ENCODE measurements around the gene PPCDC.

PPCDC gene

GRCh38 chr15:75045332-75046015 lies 22.1 kb downstream of the PPCDC start:
- DNase-seq = no peak

DNA sequence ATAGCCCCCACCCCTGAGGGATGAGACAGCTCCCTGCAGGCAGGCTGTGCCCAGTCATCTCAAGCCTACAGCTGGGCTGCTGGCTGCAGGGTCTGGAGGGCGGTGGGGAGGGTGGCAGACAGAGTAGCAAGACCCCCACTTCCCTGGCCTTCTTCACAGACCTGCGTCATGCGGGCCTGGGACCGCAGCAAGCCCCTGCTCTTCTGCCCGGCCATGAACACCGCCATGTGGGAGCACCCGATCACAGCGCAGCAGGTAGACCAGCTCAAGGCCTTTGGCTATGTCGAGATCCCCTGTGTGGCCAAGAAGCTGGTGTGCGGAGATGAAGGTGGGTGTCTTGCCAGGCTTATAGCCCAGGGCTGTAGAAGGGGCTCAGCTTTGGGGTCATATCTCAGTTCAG lies 25.0 kb downstream of the PPCDC start:
- no peak for DNase-seq

- DNase-seq = no peak
These were observed 26.0 kb downstream of the PPCDC start for GRCh38 chr15:75049392-75049791.

- DNase-seq = no peak
These were observed 26.9 kb downstream of the PPCDC start for GRCh38 chr15:75050283-75050682.

DNA sequence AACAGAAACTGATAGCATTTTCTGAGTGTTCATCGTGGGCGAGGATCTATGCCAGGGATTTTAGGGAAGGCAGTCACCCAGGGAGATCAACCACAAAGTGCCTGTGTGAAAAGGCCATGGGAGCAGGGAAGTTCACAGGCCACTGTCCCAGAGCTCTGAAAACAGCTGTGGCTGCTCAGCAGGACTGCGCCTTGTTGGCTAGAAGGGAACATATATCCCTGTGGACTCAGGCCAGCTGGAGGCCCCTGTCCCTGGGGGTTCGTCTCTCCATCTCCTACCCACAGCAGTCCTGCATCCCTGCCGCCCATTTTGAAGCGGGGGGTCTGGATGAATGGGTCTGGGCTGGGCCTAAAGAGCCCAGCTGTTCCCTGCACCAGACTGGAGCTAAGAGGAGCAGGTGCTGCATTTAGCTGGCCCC lies 27.8 kb downstream of the PPCDC start:
- no peak for DNase-seq

DNA sequence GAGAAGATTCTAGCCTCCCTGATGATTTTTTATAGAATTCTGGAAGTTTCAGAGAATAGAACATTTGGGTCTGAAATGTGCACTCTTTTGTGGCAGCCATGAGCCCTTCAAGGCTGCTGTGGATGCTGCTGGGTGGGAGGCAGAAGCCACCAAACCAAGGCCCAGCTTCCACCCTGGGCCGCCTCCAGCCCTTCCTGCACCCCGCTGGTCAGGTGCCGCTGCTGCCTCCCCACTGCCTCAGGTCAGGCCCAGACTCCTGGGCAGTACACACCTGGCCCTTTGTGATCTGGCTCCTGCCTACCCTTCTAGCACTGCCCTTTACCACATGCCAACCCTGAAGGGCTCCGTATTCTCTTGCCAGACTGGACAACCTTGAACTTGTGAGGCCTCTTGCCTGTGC lies 28.3 kb downstream of the PPCDC start:
- no peak for DNase-seq

DNA sequence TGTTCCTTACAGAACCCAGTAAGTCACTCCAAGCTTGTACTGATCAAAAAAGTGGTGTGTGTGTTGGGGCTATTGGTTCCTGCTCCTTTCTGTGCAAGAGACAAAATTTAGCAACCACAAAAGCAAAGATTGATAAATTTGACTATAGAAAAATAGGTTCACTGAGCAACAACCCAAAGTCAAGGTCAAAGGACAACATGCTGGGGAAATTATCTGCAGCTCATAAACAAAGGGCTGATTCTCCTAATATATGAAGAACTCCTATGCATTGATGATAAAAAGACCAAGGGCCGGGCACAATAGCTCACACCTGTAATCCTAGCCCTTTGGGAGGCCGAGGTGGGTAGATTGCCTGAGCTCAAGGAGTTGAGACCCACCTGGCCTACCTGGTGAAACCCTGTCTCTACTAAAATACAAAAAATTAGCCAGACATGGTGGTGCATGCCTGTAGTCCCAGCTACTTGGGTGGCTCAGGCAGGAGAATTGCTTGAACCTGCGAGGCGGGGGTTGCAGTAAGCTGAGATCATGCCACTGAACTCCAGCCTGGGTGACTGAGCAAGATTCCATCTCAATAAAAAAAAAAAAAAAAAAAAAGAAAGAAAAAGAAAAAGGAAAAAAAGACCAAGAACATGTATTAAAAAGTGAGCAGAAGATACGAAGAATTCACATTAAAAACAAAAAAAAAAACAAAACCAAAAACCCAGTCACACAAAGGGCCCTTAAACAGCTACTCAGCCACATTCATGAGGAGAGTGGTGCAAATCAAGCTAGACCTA lies 29.8 kb downstream of the PPCDC start:
- DNase-seq = no peak

DNA sequence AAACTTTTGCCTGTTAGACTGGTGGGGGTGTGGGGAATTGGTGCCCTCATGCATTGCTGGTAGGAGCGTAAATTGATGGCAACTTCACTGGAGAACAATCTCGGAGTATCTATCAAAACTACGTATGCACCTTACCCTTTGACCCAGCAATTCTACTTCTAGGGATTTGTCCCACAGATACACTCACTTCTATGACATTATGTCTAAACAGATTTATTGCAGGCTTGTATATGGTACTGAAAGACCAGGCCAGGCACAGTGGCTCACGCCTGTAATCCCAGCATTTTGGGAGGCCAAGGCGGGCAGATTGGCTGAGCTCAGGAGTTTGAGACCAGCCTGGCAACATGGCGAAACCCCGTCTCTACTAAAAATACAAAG lies 30.3 kb downstream of the PPCDC start:
- no peak for DNase-seq

- DNase-seq = no peak
These were observed 30.9 kb downstream of the PPCDC start for GRCh38 chr15:75054172-75054897.

DNA sequence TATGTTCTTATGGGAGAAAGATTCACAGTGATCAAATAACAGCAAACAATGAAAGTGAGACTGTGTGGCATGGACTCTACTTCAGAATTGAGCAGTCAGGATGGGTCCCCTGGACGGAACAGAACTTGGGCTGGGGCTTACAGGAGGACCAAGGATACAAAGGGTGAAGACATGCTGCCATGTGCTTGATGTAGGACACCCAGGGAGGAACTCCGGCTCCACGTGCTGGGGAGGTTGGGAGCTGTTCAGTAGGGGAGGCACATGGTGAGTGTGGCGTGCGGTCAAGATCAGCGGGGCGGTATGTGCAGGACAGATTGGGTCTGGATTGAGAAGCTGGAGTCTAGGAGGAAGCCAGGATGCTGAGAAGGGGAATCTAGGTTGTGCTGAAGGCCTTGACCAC lies 32.6 kb downstream of the PPCDC start:
- DNase-seq = no peak

DNA sequence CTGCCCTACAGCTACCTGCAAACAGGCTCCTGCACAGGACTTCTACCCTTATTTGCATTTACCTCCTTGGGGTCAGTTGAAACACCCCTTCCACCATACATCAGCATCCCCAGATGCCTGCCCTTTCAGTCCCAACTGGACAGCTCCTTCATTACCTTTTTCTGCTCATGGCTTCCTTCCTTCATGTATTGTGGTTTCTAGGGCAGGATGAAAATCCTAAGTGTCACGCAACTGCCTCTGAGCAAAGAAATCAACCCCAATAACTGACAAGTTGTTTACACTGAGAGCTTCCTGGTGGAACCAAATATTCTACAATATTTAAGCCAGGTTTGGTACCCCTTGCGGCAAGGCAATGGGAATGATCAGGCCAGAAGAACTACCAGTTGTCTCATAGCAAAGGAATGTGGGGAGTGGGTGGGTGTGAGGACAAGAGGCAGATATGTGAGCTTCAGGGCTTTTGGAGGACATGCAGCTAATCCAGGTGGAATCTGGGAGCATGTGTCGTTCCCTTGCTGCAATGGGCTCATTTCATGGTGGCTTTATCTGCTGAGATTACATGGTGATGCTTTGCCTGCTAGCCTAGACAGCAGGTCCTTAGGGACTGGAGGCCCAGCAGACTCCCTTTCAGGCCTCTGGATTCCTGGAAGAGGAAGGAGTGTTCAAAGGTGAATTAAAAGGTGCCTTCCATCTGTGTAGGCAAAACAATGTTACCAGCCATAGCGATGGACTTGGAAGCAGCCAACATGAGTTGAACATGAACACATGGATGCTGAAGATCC lies 34.9 kb downstream of the PPCDC start:
- DNase-seq = peak; percentile 13

DNA sequence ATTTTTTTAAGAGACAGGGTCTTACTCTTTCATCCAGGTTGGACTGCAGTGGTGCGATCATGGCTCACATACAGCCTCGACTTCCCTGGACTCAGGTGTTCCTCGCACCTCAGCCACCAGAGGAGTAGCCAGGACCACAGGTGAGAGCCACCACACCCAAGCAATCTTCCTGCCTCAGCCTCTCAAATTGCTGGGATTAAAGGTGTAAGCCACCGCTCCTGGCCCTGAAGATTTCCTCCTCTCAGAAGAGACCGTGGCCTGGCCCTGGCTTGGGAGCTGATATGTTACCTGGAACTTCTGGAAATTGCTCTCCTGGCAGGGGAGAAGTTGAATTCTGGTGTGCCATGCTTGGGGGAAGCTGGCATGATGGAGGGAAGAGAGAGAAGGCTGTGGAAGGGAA lies 36.2 kb downstream of the PPCDC start:
- DNase-seq = no peak

GRCh38 chr15:75061272-75061671 lies 37.9 kb downstream of the PPCDC start:
- peak; percentile 45 for DNase-seq

GRCh38 chr15:75062706-75063105 lies 39.3 kb downstream of the PPCDC start:
- no peak for DNase-seq

- peak; percentile 18 for DNase-seq
These were observed 39.9 kb downstream of the PPCDC start for GRCh38 chr15:75063338-75063737.

- DNase-seq = no peak
These were observed 40.5 kb downstream of the PPCDC start for GRCh38 chr15:75063889-75064288.

DNA sequence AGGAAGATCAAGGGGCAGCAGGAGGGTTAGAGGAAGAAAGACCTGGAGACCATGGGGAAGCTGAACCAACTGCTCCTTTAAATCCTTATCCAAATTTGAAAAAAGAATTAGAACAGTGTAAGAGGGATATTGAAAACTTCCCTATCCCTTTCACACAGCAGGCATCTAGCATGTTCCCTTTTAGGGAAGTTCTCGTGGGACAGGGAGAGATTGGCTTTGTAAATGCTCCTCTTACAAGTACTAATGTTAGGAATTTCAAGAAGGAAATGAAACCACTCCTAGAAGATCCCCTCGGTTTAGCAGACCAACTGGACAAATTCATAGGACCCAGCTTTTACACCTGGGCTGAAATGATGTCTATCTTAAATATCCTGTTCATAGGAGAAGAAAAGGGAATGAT lies 41.5 kb downstream of the PPCDC start:
- DNase-seq = peak; percentile 31

- no peak for DNase-seq
These were observed 42.1 kb downstream of the PPCDC start for GRCh38 chr15:75065467-75065850.

- peak; percentile 15 for DNase-seq
These were observed 42.6 kb downstream of the PPCDC start for GRCh38 chr15:75065851-75066509.

DNA sequence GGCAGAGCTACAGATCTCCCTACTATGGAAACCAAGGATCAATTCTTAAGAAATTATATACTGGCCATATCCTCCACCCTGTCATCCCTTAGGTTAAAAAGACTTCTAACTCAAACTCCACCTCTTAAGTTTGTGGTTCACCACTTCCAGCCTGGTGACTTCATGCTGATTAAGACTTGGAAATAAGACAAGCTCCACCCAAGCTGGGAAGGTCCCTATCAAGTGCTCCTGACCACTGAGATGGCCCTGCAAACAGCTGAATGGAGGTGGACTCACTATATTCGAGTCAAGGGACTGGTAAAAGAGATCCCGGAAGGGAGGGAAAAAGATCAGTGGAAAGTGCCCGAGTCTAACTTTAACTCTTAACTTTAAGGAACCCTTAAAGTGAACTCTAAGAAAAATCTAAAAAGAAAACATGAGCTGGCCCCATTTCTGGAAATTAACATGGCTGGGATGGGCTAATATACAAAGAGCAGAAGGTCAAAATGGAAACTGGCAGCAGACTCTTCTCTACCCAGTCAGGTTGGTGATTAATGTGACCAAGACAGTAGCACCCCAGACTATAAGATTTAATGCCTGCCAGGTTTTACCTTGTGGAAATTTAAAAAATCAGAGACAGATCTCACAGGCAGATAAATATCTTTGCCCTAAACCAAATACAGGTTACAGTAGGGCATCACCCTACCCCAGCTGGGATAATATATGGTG lies 43.9 kb downstream of the PPCDC start:
- DNase-seq = peak; percentile 52

DNA sequence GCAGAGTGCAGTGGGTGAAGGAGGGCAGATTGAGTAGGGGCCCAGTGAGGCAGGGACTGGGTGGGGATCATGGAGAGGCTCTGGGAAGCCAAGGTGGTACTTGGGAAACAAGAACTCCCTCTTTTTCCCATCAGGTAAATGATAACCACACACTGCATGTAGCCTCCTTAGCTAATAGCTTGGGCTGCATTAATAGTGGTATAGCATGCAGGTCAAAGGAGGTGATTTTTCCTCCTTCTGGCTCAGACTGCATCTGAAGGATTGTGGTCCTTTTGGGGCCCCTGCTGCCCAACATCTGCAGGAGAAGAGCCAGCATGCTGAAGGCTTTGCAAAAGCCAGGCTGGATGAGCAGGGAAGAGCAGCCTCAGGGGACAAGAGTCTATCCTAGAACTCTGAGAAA lies 45.4 kb downstream of the PPCDC start:
- no peak for DNase-seq
